NCI-H2029 (cell line): ENCODE data around the gene MAP4K3.

Source experiments
- DNase-seq: peaks from one replicate; lab custom pipeline; 2025; lab: John Stamatoyannopoulos, UW

The MAP4K3 gene

GRCh38 chr2:39443009-39443408 lies 5.9 kb upstream of the MAP4K3 start:
- DNase-seq: no peak

GRCh38 chr2:39437522-39438296 lies 624 bp upstream of the MAP4K3 start:
- peak; percentile 13 for DNase-seq

- no peak for DNase-seq
These were observed 1.1 kb downstream of the MAP4K3 start for GRCh38 chr2:39435741-39436591.

- DNase-seq: no peak
These were observed 1.9 kb downstream of the MAP4K3 start for GRCh38 chr2:39435234-39435633.

DNA sequence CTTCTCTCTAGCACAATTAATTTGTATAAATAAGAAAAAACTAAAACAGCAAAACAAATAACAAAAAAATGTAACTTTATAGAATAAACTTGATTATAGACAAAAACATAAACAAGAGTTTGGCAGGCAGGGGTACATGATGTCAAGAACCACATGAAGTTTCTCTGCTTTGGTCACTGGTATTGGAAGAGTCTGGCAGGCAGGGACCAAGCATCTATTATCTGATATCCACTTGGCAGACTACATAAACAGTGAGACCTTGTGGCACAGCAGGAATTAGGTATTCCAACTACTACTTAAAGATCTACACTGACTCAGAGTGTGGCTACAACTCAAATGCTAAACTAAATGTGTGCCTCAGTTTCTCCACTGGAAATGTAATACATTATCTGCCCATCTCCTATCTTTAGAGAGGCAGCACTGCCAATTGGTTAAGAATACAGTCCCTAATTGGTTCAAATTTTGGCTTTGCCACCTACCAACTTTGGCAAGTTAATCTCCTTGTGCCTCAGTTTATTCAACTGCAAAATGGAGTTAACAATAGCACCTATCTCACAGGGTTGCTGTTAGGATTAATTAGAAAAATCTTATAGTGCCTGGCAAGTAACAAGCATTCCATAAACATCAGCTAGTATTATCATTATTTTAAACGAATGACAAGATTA lies 2.7 kb downstream of the MAP4K3 start:
- DNase-seq: no peak

DNA sequence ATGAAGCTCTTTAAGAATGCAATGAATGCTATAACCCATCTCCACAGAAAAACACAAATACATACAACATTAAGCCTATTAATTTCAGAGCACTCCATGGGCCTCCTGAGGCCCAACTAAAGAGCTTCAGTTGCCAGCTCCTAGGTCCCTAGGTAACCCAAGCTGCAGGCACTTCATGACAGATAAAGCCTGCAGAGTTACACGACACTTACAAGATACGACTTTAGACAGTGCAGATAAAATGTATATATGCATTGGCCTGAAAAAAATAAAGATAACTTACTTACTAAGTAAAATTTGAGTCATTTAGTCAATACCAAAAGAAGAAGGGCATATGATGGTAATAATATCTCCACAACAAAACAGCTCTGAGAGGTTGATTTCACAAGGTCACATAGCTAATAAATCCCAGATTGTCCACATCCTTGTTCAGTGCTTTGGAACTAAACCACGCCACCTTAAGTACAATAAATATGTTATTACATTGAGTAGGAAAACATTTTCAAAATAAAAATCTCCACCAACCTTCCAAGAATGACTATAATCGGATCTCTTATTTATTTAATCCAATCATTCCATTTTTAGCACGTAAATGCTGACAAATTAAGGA lies 3.4 kb downstream of the MAP4K3 start:
- no peak for DNase-seq

GRCh38 chr2:39432701-39433100 lies 4.4 kb downstream of the MAP4K3 start:
- no peak for DNase-seq

DNA sequence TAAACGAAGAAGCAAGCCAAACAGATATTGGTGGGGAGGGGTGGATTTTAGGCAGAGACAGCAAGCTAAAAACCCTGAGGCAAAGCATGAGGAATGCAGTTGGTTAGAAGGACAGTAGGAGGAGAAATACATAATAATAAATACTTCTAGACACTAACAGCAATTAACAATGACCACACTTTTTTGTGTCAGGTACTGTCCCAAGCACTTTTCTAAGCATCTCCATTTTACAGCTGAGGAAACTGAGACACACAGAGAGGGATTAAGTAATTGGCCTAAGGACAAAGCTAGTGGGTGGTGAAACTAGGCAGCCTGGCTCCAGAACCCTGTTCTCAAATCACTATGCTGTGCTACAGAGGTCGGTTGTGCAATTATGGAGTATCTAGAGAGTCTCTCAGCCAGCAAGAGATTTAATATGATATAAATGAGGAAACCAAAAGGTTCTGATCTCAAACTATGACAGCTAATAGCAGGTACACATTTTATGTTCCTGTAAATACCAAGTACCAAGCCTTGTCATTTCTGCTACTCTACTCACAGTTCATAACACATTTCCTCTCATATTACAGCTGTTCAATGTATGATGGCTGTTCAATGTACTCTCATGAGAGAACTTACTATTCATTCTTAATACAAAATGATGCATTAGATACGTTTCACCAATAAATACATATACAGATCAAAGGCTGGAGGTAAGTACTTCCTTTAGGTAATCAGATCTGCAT lies 5.3 kb downstream of the MAP4K3 start:
- no peak for DNase-seq

- DNase-seq: no peak
These were observed 7.3 kb downstream of the MAP4K3 start for GRCh38 chr2:39429746-39430145.

DNA sequence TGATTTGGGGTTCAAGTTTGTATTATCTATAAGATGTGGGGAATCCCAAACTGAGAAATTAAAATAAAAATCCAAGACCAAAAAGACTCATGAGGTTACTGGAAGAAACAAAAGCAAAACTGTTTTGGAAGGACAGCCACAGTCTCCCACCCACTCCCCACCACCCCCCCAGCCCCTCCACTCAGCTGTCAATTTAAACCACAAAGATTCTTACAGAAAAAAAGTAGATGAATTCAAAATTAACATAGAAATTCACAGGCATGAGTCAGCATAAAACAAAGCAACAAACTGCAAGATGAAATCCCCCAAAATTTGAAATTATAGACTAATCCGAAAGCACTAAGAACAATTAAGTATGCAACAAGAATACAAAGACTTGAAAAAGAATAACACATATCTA lies 12.1 kb downstream of the MAP4K3 start:
- DNase-seq: no peak

DNA sequence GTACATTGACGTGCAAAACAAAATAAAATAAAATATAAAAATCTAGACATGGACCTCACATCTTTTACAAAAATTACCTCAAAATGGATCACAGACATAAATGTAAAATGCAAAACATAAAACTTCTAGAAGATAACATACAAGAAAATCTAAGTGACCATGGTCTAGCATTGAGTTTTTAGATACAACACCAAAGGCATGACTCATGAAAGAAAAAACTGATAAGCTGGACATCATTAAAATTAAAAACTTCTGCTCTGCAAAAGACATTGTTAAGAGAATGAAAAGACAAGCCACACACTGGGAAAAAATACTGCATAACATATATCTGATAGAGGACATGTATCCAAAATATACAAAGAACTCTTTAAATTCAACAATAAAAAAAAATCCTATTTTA lies 14.4 kb downstream of the MAP4K3 start:
- no peak for DNase-seq

- DNase-seq: no peak
These were observed 15.7 kb downstream of the MAP4K3 start for GRCh38 chr2:39421354-39421753.

DNA sequence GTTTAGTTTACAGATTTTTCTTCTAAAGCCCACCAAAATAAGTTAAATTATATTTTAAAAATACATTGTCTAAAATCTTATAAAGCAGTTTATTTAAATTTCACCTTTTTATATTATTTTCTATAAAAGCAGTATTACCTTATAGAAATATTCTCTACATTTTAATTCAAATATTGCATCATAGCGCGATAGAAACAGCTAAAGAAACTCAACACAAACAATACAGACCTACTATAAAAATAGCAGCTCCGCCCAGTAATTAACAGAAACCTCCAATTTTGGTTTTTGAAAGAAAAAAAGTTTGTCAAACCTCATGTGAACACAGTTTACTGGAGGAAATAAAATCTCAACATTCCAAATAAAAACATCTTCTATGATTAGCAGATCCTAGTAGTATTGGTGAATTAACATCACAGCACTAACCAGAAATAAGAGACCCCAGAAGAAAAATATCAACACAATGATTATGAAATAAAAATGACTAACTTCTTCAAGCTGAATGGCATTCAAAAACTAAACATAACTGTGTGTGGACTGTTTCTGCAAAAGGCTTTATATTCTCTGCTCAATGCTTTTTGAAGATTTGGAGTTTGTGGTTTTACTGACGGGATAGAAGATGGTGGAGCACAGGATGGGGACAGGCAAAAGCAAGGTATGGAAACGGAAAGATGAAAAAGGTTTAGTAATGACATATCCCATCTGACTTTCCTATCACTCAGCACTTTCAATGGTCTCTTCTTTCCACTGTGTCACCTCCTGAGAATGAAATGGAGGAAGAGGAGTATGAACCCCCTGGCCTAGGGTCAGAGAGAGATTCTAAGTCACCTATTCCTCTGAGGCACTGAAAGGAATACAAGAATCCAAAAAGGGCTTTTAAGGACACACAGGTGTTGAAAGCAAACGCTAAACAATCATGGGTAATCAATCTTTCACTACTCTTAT lies 17.5 kb downstream of the MAP4K3 start:
- no peak for DNase-seq

GRCh38 chr2:39418491-39418890 lies 18.6 kb downstream of the MAP4K3 start:
- DNase-seq: no peak

DNA sequence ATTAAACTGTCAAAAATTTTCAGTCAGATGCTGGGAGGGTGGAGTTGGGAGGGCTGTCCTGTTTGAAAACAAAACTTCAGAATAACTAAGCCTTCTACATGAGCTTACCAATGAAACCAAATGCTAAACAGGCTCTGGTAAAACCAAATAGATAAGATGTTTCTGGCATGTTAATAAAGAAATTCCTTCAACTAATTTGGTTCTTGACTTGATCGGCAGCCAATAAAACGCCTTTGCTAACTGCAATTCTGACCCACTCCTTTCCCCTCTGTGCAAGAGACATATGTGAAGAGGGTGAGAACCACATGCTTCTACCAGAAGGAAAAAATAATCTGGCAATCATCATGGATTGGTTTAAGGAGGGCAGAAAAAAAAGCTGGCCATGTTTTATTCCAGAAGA lies 20.9 kb downstream of the MAP4K3 start:
- DNase-seq: no peak

- DNase-seq: no peak
These were observed 23.9 kb downstream of the MAP4K3 start for GRCh38 chr2:39413063-39413737.

GRCh38 chr2:39411181-39411944 lies 25.7 kb downstream of the MAP4K3 start:
- DNase-seq: no peak

DNA sequence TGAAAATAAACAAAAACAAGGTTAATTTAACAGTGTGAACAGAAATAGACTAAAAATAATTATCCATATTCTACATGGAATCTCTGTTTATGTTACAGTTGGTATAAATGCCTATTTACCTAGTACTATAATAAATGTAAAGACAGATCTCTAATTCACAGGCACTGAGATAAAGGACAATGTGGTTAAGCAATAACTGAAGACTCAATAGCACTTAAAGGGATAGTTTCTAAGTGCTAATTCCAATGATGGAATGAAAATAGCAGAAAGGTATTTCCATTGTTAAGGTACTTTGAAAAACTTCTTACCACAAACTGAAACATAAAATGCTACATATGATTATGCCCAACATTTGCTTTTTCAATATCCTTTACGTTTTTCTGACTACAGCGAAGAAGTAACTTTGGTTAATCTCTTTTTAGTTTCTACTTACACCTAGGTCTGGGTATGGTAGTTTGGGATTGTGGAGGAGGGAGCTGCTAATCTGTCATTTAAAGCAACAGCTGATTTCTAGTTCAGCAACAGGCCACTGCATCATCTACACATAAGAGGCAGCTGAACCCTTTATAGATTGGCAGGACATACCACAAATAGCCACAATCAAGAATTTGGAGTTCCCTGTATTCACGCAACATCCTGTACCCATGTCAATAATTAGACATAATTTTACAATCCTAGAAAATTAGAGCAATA lies 27.2 kb downstream of the MAP4K3 start:
- DNase-seq: no peak
